OCI-LY1 (cell line): Measurements from ENCODE around the gene SCART1.
"Not testable (repeated sequence)": the region's sequence is repeated elsewhere in the genome, so short reads cannot be mapped to it uniquely, and the experiment has no call there.

ENCODE experiments used
- EZH2 ChIP-seq: fragments of 200-600 bp; sonication (generic), shearing (Covaris generic); IDR thresholded peaks from 2 replicates; pipeline ENCODE4 v1.8.0; 2017; ENCODE audit warnings: borderline replicate concordance, mixed run types, mild to moderate bottlenecking, antibody characterized with exemption, low read length, moderate library complexity, mixed read lengths
- TF ChIP-seq, protein P1 (sequence below): fragments of 200-600 bp; sonication (generic), shearing (Covaris generic); IDR thresholded peaks from 2 replicates; pipeline ENCODE4 v1.5.1; 2017; ENCODE audit warnings: mild to moderate bottlenecking, antibody characterized with exemption, low read length, moderate library complexity, mixed read lengths

GRCh38 chr10:133469205-133469604 is 15.5 kb downstream of the SCART1 start:
- not testable (repeated sequence) for TF ChIP-seq EZH2
- TF ChIP-seq, protein P1, sequence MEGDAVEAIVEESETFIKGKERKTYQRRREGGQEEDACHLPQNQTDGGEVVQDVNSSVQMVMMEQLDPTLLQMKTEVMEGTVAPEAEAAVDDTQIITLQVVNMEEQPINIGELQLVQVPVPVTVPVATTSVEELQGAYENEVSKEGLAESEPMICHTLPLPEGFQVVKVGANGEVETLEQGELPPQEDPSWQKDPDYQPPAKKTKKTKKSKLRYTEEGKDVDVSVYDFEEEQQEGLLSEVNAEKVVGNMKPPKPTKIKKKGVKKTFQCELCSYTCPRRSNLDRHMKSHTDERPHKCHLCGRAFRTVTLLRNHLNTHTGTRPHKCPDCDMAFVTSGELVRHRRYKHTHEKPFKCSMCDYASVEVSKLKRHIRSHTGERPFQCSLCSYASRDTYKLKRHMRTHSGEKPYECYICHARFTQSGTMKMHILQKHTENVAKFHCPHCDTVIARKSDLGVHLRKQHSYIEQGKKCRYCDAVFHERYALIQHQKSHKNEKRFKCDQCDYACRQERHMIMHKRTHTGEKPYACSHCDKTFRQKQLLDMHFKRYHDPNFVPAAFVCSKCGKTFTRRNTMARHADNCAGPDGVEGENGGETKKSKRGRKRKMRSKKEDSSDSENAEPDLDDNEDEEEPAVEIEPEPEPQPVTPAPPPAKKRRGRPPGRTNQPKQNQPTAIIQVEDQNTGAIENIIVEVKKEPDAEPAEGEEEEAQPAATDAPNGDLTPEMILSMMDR, result not testable (repeated sequence)
